HCT116 (cell line): ENCODE measurements around the gene RLN3. TPM values are rescaled to one million over a fixed set of nuclear protein-coding genes. Genes with fewer than 3 reads are reported as not detected.

Source experiments
- ATAC-seq: fragments of 200-7000 bp; cut with Tn5 transposase; 2 replicates; pipeline ENCODE4 v1.9.1; 2020; ENCODE audit warnings: mild to moderate bottlenecking, moderate library complexity
- Bru-seq: library from RNA; stranded (reverse); fragments of 400-500 nt; gene quantifications from one replicate; lab custom pipeline; 2021; lab: Mats Ljungman, UMichigan
- BruChase-seq, 2 experiments: library from RNA; stranded (reverse); fragments of 400-500 nt; gene quantifications; one replicate each; lab custom pipeline; 2021; lab: Mats Ljungman, UMichigan
- BruUV-seq: library from RNA; stranded (reverse); fragments of 400-500 nt; replicated peaks from 2 replicates; lab custom pipeline; 2021; lab: Mats Ljungman, UMichigan
- CTCF ChIA-PET: fragments of 300-600 bp; sonication (Branson Sonifier 250); formaldehyde crosslinking; loops from one replicate; lab custom pipeline; 2021; ENCODE audit warnings: antibody characterized with exemption; lab: Charles Lee
- POLR2A ChIA-PET: fragments of 300-600, 350-600 bp; sonication (Branson Sonifier 250); formaldehyde crosslinking; loops from one replicate; lab custom pipeline; 2021; ENCODE audit warnings: antibody characterized with exemption; lab: Charles Lee
- RAD21 ChIA-PET, 2 experiments: fragments of 300-600 bp; sonication (Branson Sonifier 250); formaldehyde crosslinking; loops; one replicate each; lab custom pipeline; 2023; ENCODE audit warnings: low total read pairs in 2 of 2; ENCODE audit not compliant: uncharacterized antibody in 2 of 2, unreplicated experiment in 2 of 2, low non-redundant PET in 1 of 2; lab: Charles Lee
- DNase-seq: peaks from one replicate; pipeline ENCODE4 v3.0.0-alpha.2; 2010; ENCODE audit warnings: low read depth, low spot score
- H2AFZ ChIP-seq: fragments of 200-600 bp; shearing (Covaris generic), sonication (generic); 2 replicates; pipeline ENCODE4 v1.6.1; 2017; ENCODE audit warnings: low read depth, mixed run types, mixed read lengths, antibody characterized with exemption, low read length; ENCODE audit not compliant: poor library complexity, severe bottlenecking
- H3K27ac ChIP-seq: 2 replicates; pipeline ENCODE4 v1.5.1; 2012; ENCODE audit warnings: low read depth, low read length
- H3K27me3 ChIP-seq: fragments of 200-600 bp; sonication (generic); 2 replicates; pipeline ENCODE4 v1.6.1; 2016; ENCODE audit warnings: mixed run types, low read length, mixed read lengths; ENCODE audit not compliant: insufficient read depth
- H3K36me3 ChIP-seq, 2 experiments: fragments of 200-500 bp in 1 of 2; fragments of 200-600 bp in 1 of 2; sonication (Bioruptor generic) in 1 of 2; sonication (generic) in 1 of 2; 2 replicates each; pipeline versions ENCODE4 v1.5.1 to v1.6.1; 2014 to 2016; ENCODE audit warnings: low read length in 2 of 2, inconsistent platforms in 1 of 2, mixed read lengths in 1 of 2, mixed run types in 1 of 2; ENCODE audit not compliant: insufficient read depth in 2 of 2, control insufficient read depth in 1 of 2
- H3K4me1 ChIP-seq, 2 experiments: fragments of 200-600 bp in 1 of 2; sonication (generic) in 1 of 2; 2 replicates each; pipeline versions ENCODE4 v1.5.1 to v1.6.1; 2012 to 2017; ENCODE audit warnings: low read length in 2 of 2, inconsistent platforms in 1 of 2, mild to moderate bottlenecking in 1 of 2, mixed read lengths in 1 of 2, mixed run types in 1 of 2, moderate library complexity in 1 of 2; ENCODE audit not compliant: insufficient read depth in 2 of 2, control insufficient read depth in 1 of 2
- H3K4me2 ChIP-seq: fragments of 200-600 bp; sonication (generic); 2 replicates; pipeline ENCODE4 v1.6.1; 2017; ENCODE audit warnings: mixed run types, low read length, mixed read lengths
- H3K4me3 ChIP-seq, 2 experiments: fragments of 200-600 bp in 1 of 2; sonication (generic) in 1 of 2; replicated peaks in 1 of 2; 2 replicates each; pipeline ENCODE4 v1.5.1; 2011 to 2016; ENCODE audit warnings: low read length in 2 of 2, control low read depth in 1 of 2, low read depth in 1 of 2, mild to moderate bottlenecking in 1 of 2, mixed read lengths in 1 of 2, mixed run types in 1 of 2
- H3K79me2 ChIP-seq: fragments of 200-600 bp; sonication (generic); 2 replicates; pipeline ENCODE4 v1.6.1; 2017; ENCODE audit warnings: mild to moderate bottlenecking, mixed run types, low read length, moderate library complexity, mixed read lengths; ENCODE audit not compliant: insufficient read depth
- H3K9ac ChIP-seq: fragments of 200-600 bp; sonication (generic); 2 replicates; pipeline ENCODE4 v1.6.1; 2016; ENCODE audit warnings: low read length, mixed read lengths
- H3K9me2 ChIP-seq: fragments of 200-600 bp; sonication (generic), shearing (Covaris generic); 2 replicates; pipeline ENCODE4 v1.6.1; 2017; ENCODE audit warnings: mixed run types, mild to moderate bottlenecking, moderate library complexity; ENCODE audit not compliant: insufficient read depth
- H3K9me3 ChIP-seq, 2 experiments: fragments of 200-500 bp in 1 of 2; fragments of 200-600 bp in 1 of 2; sonication (Bioruptor generic) in 1 of 2; sonication (generic) in 1 of 2; 2 replicates each; pipeline ENCODE4 v1.6.1; 2014 to 2017; ENCODE audit warnings: low read length in 2 of 2, mixed read lengths in 2 of 2, inconsistent platforms in 1 of 2, low read depth in 1 of 2, mild to moderate bottlenecking in 1 of 2, mixed run types in 1 of 2, moderate library complexity in 1 of 2; ENCODE audit not compliant: control insufficient read depth in 1 of 2, insufficient read depth in 1 of 2
- H4K20me1 ChIP-seq: fragments of 200-600 bp; sonication (generic), shearing (Covaris generic); 2 replicates; pipeline ENCODE4 v1.6.1; 2017; ENCODE audit warnings: mixed run types, mild to moderate bottlenecking, moderate library complexity; ENCODE audit not compliant: insufficient read depth
- CBX3 ChIP-seq: IDR thresholded peaks from 2 replicates; pipeline ENCODE4 v1.6.1; 2012; ENCODE audit warnings: low read depth
- EGR1 ChIP-seq: IDR thresholded peaks from 2 replicates; pipeline ENCODE4 v1.6.1; 2012; ENCODE audit warnings: low read depth
- EZH2 ChIP-seq: fragments of 200-600 bp; sonication (generic); IDR thresholded peaks from 2 replicates; pipeline ENCODE4 v1.6.1; 2017; ENCODE audit warnings: antibody characterized with exemption, mixed run types
- EZH2phosphoT487 ChIP-seq: fragments of 200-600 bp; IDR thresholded peaks from 2 replicates; pipeline ENCODE4 v1.6.1; 2018; ENCODE audit warnings: antibody characterized with exemption, borderline replicate concordance
- FOSL1 ChIP-seq: IDR thresholded peaks from 2 replicates; pipeline ENCODE4 v1.6.1; 2012; ENCODE audit warnings: low read depth
- JUND ChIP-seq: IDR thresholded peaks from 2 replicates; pipeline ENCODE4 v1.6.1; 2012
- POLR2A ChIP-seq: IDR thresholded peaks from 2 replicates; pipeline ENCODE4 v1.7.0; 2011; ENCODE audit warnings: borderline replicate concordance; ENCODE audit not compliant: insufficient read depth, insufficient read length; ENCODE audit errors: extremely low read depth
- RAD21 ChIP-seq: IDR thresholded peaks from 2 replicates; pipeline ENCODE4 v1.6.1; 2012; ENCODE audit warnings: low read depth, mild to moderate bottlenecking
- SIN3A ChIP-seq: IDR thresholded peaks from 2 replicates; pipeline ENCODE4 v1.6.1; 2012; ENCODE audit warnings: low read depth
- SP1 ChIP-seq: IDR thresholded peaks from 2 replicates; pipeline ENCODE4 v1.6.1; 2012; ENCODE audit warnings: low read depth
- SRF ChIP-seq: IDR thresholded peaks from 2 replicates; pipeline ENCODE4 v1.6.1; 2012; ENCODE audit warnings: low read depth
- TCF7L2 ChIP-seq: IDR thresholded peaks from 2 replicates; pipeline ENCODE4 v1.7.0; 2011; ENCODE audit warnings: borderline replicate concordance, inconsistent platforms; ENCODE audit not compliant: insufficient read depth, insufficient read length; ENCODE audit errors: extremely low read depth
- YY1 ChIP-seq: IDR thresholded peaks from 2 replicates; pipeline ENCODE4 v1.6.1; 2011; ENCODE audit warnings: low read length, low read depth, moderate library complexity, mild to moderate bottlenecking; ENCODE audit not compliant: insufficient replicate concordance; ENCODE audit errors: extremely low read depth
- ZFX ChIP-seq: fragments of 450-650 bp; IDR thresholded peaks from 2 replicates; pipeline ENCODE4 v1.6.1; 2017
- ZNF274 ChIP-seq: fragments of 200-500 bp; sonication (Bioruptor generic); IDR thresholded peaks from 2 replicates; pipeline ENCODE4 v1.6.1; 2014; ENCODE audit warnings: mild to moderate bottlenecking, low read depth, low read length, inconsistent platforms
- intact Hi-C: fragments of 100-400 bp; cut with micrococcal nuclease; formaldehyde crosslinking; loops from 2 replicates; pipeline ENCODE4 v1.10.0; 2022
- long read RNA-seq: library from polyadenylated mRNA; unstranded; transcript quantifications from one replicate; pipeline ENCODE4 v2.0.0, GENCODE V29; 2021; ENCODE audit not compliant: unreplicated experiment
- polyA plus RNA-seq: library from polyadenylated mRNA; unstranded; fragments of >200 nt; gene quantifications from 2 replicates; pipeline ENCODE4 v1.2.1, GENCODE V29; 2012; ENCODE audit warnings: missing spikeins
- total RNA-seq: library from RNA; stranded (reverse); gene quantifications from one replicate; pipeline ENCODE4 v1.2.1, GENCODE V29; 2021; ENCODE audit not compliant: unreplicated experiment
- TF ChIP-seq, protein P1 (sequence below): IDR thresholded peaks from 2 replicates; pipeline ENCODE4 v1.6.1; 2012
- TF ChIP-seq, protein P2 (sequence below): IDR thresholded peaks from 2 replicates; pipeline ENCODE4 v1.6.1; 2012

Gene RLN3, protein sequence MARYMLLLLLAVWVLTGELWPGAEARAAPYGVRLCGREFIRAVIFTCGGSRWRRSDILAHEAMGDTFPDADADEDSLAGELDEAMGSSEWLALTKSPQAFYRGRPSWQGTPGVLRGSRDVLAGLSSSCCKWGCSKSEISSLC
- not detected for total RNA-seq
- not detected in 2 replicates for polyA plus RNA-seq
- Bru-seq, nascent RNA: not detected
- BruChase-seq, experiment 1, labeled RNA remaining after a 6-hour chase: not detected
- not detected for BruChase-seq, experiment 2, labeled RNA remaining after a 2-hour chase
- long read RNA-seq: 0 reads

DNA sequence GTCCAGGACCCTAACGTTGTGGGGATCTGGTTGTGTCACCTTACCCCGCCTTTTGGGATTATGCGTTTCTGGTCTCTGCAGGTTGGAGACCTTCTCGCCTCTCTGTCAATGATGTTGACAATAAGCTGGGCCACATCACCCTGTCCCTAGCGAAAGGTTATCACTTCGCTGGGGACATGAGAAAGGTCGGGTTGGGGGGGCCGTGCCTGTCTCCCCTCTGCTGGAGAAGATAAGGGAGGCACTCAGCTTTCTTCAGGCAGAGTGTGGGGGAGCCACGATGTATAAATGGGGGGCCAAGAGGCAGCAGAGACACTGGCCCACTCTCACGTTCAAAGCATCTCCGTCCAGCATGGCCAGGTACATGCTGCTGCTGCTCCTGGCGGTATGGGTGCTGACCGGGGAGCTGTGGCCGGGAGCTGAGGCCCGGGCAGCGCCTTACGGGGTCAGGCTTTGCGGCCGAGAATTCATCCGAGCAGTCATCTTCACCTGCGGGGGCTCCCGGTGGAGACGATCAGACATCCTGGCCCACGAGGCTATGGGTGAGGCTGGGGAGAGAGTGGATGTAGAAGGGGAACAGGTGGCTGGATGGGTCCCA lies at the start of gene RLN3:
Gene RLN3, plus strand, starts transcription at position 293 of the 595 bp plus-strand sequence. Its CDS starts 57 bp downstream, at position 350.
- ChIA-PET POLR2A (no interaction called here), RAD21 (no interaction called here), CTCF (no interaction called here)
- DNase-seq (no peak), ATAC-seq (no peak)
- Histone ChIP-seq H3K27me3 (no peaks in the 10 kb centered on the region), H3K4me2 (no peak within 1 kb of the TSS), H3K27ac (no peak within 1 kb of the TSS), H3K9me3 (no peaks in the 10 kb centered on the region), H2AFZ (no peak within 1 kb of the TSS), H3K79me2 (no peaks in the 10 kb centered on the region), H3K9me2 (no peaks in the 10 kb centered on the region), H3K4me3 (no peak within 1 kb of the TSS), H4K20me1 (no peaks in the 10 kb centered on the region), H3K9ac (no peak within 1 kb of the TSS), H3K4me1 (peaks cover 7 to 36% of the 10 kb centered on the region in 2 experiments), H3K36me3 (no peaks in the 10 kb centered on the region)
- no peak for TF ChIP-seq SRF
- intact Hi-C loops: no loop called here
- no TSS peak for BruUV-seq

DNA sequence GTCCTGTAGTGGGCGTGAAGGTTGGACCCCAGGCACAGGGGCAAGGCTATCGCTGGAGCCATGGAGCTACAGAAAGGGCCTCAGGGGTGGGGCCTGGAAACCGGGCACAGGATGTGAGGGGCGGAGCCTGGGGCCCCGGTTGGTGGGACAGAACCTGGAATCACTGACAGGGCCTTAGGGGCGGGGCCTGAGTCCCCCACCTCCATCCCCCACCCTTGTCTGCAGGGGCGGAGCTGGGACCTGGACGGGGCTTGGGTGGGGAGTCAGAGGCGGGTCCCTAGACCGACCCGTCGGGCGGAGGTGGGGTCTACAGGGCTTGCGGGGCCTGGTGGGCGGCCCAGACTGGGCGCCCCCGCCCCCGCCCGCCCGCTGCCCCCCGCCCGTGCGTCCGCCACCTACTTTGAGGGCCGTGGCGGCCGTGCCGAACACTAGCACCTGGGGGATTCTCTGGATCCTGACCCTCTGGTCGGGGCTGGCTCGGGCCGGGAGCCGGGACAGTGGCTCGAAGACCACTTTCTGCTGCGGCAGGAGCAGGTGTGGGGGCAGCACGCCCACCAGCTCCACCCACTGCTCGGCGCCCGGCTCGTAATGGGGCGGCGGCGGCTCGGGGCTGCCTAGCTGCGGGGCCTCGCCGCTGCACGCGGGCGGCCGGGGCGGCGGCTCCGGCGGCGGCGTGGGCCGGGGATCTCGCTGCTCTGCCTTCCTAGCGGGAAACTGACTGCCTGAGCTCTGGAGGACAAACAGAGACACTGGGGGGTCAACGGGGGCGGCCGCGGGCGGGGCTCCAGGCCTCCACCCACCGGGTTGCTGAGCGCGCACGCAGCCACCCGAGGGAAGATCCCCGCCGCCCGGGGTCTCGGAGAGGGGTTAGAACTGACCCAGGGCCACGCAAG lies 49.4 kb upstream of the RLN3 start:
- CTCF ChIA-PET: no interaction called here
- no peaks in the 10 kb centered on the region for H3K9me2 ChIP-seq
- H3K9ac ChIP-seq: no peak overlapping the region
- POLR2A ChIA-PET: no interaction called here
- peaks cover 0 to 10% of the 10 kb centered on the region in 2 experiments; a peak in 3 of 4 replicates for H3K4me1 ChIP-seq
- H3K79me2 ChIP-seq: no peaks in the 10 kb centered on the region
- ATAC-seq: peak; percentile 66
- H3K4me2 ChIP-seq: no peak overlapping the region
- no peak for DNase-seq
- RAD21 ChIA-PET: no interaction called here
- no peaks in the 10 kb centered on the region for H3K9me3 ChIP-seq
- no TSS peak for BruUV-seq
- no peak overlapping the region for H3K4me3 ChIP-seq
- H2AFZ ChIP-seq: no peak overlapping the region
- no peaks in the 10 kb centered on the region for H4K20me1 ChIP-seq
- no peaks in the 10 kb centered on the region for H3K27me3 ChIP-seq
- intact Hi-C loops: no loop called here
- H3K36me3 ChIP-seq: no peaks in the 10 kb centered on the region; a peak in 1 of 4 replicates
- H3K27ac ChIP-seq: no peak overlapping the region
- no peak for TF ChIP-seq CBX3
- no peak for TF ChIP-seq TCF7L2
- no peak for TF ChIP-seq YY1
- no peak for TF ChIP-seq EZH2phosphoT487
- TF ChIP-seq ZFX: no peak
- no peak for TF ChIP-seq POLR2A
- no peak for TF ChIP-seq JUND
- no peak for TF ChIP-seq SP1
- no peak for TF ChIP-seq EZH2
- no peak for TF ChIP-seq RAD21
- TF ChIP-seq, protein P1, sequence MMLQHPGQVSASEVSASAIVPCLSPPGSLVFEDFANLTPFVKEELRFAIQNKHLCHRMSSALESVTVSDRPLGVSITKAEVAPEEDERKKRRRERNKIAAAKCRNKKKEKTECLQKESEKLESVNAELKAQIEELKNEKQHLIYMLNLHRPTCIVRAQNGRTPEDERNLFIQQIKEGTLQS: no peak
- no peak for TF ChIP-seq FOSL1
- TF ChIP-seq ZNF274: no peak
- no peak for TF ChIP-seq EGR1
- no peak for TF ChIP-seq SIN3A
- TF ChIP-seq, protein P2, sequence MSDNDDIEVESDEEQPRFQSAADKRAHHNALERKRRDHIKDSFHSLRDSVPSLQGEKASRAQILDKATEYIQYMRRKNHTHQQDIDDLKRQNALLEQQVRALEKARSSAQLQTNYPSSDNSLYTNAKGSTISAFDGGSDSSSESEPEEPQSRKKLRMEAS: no peak
- no peak for TF ChIP-seq SRF
